Right kidney (tissue), 1 donor: ENCODE measurements around the gene STXBP3.

Source experiments
- DNase-seq: peaks from one replicate; pipeline ENCODE4 v3.0.0-alpha.2; 2016

STXBP3 gene

DNA sequence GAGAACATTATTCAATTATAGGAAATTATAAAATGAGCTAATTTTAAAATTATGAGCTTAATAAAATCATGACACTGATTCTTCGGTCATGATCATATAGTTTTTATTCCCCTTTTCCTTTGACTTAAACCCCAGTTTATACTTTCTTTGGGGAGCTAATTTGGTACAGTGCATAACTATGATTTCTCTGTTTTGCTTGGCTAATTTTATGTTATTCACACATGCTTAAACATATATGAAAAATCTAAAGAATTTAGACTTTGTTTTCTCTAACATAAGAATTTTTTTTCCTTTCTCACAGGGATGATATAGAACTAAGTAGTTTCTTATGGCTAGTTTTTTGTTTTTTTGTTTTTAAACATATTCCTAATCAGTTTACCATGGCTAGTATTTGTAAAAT, 52.5 kb downstream of the STXBP3 start:
- DNase-seq = no peak

GRCh38 chr1:108801101-108801500, 54.6 kb downstream of the STXBP3 start:
- DNase-seq = no peak

GRCh38 chr1:108803548-108803947, 57.1 kb downstream of the STXBP3 start:
- DNase-seq = no peak

- no peak for DNase-seq
Measured at GRCh38 chr1:108808438-108808837, 62.0 kb downstream of the STXBP3 start.

DNA sequence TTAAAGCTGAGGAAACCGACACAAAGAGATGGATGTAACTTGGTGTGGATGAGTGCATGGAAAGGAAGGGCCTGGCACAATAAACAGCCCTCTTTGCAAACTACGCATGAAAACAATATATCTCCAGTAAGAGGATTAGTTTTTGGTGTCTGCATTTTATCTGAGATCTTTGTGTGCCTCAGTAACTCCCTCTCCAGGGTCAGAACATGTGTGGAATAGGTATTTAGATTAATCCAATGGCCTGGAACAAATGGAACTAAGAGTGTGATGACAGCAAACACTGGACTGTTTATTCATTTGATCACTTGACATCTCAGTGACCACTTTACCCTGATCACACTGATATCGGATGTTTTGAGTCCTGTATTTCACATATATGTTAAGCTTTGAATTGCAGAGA, 65.1 kb downstream of the STXBP3 start:
- no peak for DNase-seq

DNA sequence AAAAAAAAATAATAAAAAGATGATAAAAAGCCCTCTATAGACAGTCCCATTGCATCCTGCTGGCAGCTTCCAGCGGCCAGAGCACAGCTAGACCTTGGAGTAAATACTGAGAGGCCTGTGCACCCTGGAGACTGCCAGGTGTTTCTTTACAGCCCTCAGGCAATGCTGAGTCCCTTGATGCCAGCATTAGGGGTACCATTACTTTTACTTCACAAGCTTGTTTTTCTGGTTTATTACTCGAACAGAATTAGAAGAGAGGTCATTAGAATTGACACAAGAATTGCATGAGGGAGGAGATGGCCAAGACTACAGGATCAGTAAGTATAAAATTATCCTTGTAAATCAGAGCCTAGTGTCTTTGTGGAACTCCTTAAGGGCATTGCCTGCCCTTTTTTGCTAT, 66.9 kb downstream of the STXBP3 start:
- no peak for DNase-seq

DNA sequence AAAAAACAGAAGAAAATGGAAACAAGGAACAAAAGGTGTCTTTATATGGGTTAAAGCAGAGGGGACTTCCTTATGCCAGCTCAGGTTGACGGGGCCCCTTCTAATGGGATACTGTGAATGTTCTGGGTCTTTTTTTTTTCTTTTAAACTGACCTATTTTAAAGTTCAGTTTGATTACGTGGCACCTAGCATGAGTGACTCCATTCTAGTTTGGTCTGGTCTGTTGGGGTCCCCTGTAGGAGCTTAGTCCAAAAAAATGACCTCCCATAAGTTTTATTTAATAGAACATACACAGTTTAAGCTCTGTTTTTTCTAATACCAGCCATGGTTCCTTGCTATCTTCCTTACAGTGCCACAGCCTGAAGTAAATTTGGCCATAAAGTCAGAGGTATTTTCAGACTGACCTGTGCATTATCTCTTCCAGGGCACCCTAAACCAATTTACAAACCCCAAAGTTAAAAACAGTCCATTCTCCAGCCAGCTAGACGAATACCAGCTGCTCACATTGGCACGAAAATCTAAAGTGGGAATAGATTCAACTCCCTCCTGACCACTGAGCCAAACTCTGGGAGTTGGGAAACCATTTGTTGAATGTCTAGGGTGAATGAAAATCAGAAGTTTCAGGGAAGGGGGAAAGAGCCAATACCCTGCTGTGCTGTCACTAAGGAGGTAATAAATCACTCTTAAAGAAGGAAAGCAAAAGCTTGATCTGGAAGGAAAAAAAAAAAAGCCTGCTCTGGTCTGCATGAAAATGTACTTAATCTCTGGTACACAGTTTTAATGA, 68.1 kb downstream of the STXBP3 start:
- DNase-seq = no peak

GRCh38 chr1:108815566-108815965, 69.1 kb downstream of the STXBP3 start:
- no peak for DNase-seq

DNA sequence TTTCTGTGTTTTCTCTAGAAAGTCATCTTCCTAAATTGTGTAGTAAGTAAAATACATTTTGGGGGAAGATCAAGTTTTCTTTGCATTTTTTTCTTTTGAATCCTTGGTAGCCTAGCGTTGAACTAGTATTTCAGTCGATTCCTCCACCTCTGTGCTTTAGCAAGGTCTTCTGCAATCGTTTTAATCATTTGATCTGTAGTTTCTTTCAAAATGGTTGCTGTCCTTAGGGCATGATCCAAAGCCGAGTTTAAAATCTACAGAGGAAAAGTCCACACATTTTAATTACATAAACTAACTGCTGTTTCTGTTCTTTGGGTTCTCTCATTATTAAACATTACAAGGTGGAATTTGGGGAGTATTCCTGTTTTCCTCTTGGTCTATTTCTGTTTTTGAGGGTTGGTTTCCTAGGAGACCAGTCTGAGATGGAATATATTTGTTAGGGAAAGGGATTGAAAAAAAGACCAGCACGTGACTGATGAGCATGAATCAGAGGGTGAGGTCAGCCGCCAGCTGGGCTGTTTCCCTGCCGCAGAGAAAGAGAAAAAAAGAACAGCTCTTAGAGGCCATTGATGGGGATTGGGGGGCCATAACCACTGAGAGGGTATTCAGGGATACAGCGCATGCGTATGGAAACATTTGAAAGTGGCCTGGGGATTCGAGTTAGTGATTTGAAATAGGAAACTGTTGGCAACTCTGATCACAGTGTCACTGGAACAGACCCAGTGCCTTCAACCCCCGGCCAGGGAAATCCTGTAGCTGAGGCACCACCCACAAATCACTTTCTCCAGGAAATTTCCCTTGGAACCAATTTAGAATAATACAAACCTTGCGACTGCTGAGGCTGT, 69.8 kb downstream of the STXBP3 start:
- DNase-seq = peak; percentile 63

DNA sequence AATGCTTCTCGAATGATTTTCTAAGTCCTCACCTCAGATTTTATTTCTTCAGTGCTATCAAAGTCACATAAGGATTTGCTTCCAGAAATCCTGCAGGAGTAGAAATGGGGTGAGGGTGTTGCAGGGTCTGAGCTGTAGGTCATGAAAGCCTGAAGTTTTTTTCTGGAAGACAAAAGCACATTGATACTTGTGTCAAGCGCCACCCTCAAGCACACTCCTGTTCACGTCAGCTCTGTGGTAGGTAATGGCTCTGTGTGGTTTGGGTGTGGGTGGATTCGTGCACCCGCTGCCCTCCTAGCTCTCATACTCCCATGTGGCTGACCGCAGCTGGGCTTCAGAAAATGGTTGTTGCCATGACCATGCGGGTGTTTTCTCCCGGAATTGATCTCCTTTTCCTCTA, 70.5 kb downstream of the STXBP3 start:
- DNase-seq = no peak

GRCh38 chr1:108817811-108818210, 71.3 kb downstream of the STXBP3 start:
- no peak for DNase-seq

GRCh38 chr1:108819878-108820277, 73.4 kb downstream of the STXBP3 start:
- no peak for DNase-seq

- DNase-seq = no peak
Measured at GRCh38 chr1:108823632-108824031, 77.2 kb downstream of the STXBP3 start.

DNA sequence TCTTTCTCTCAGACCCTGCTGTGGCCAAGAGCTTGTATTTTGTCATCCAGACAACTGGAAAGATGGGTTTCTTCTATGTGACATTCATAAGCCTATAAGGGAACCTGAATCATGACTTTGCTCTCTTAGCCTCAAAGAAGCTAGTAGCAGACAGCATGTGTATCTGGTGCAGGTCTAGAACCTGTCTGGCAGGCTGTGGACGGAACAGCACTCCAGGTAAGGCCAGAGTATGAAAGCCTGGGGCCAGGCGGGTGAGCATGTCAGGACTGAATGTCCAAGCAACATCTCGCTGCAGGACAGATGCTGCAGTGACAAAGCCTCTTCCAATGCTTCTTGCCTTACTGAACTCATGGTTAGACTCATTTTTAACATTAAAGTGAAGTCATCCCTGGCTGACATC, 77.6 kb downstream of the STXBP3 start:
- DNase-seq = no peak

DNA sequence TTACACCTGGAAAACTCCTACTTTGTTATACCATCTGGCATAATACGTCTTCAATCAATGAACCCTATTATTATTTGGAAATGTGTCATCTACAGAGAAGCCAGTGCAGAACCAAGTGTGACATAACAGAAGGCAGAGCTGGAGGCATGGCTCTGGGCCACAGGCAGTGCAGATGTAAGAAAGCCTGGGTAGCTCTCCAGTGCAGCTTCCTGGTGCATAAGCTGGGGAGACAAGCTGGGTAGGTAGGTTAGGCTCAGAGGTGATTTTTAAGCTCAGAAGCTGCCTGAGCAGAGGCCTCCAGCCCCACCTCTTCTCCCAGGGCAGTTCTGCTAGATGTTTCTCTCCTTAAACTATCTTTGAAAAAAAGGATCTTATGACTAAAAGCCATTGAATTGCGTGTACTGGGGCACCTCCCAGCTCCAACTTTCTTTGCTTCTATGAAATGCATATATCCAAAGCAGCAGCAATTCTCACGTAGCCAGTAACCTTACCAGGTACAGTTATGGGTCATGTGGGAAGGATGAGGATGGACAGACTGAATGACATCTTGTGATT, 79.7 kb downstream of the STXBP3 start:
- DNase-seq = no peak

DNA sequence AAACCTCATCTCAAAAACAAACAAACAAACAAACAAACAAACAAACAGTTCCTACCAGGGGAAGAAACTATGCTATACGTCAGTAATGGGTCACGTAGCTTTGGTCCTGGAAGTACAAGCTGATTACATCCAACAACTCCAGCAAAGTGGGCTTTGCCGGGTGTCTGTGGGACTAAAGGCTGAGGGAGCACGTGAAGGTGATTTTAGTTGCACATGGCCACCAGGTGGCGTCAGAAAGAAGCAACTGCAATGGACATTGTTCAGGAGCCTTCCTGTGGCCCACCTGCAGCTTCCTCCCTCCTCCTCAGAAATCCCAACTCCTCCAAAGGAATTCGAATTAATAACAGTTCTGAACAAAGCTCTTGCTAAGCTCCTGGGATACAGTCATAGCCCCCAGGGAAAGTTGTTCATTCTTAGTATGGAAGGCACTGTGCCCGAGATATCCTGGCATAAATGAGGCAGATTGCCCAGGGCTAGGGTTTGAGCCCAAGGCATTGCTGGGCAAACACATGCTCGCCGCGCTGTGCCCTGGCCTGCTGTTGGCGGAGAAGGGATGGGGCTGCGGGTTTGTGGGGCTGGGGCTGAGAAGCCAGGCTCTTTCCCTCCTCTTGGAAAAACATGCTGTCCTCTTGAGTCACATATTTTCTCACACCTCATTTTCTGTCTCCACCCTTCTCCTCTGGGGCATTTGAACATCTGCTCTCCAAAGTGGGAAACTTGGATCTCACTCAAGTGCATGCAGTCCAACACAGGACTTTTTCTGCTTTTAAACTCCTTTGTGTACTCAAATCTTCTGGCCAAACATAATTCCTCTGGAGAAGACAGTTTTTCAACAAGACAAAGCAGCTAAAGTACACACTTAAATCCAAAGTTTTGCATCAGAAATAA, 81.8 kb downstream of the STXBP3 start:
- DNase-seq = peak; percentile 45

- DNase-seq = no peak
Measured at GRCh38 chr1:108829498-108829916, 83.0 kb downstream of the STXBP3 start.

DNA sequence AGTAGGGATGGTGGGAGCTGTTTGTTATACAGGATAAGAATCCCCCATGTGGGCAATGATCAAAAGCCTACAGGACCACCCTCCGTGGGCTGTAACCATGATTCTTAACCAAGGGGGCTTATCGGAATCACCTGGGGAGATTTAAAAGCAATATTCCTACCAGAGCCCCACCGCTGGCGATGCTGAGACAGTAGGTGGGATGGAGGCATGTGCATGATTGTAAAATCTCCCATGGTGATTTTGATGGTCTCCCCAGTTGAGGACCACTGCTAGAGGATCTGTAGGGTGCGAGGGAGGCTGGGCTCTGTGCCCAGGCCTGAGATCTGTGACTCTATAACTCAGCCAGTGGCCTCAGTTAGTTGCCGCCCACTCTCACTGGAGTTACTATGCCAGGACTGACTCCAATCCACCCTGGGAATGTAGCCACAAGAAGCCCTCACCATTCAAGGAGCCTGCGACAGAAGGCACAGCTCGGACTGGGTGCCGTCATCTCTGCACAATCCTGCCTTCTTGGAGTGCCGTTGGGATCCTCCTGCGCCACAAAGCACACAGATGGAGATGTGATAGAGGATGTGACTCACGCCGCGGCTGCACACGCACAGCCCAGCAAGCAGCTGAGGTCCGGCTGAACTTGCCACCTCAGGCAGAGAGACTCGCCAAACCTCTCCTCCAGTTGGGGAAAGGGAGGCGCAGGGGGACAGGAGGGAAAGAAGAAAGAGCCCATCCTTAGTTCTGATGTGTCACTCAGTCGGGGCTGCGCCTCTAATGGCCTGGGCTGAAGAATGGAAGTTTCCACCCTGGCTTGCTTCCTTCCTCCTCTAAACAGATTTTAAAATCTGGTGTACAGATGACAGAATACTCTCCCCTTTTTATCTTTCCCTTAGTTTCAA, 83.9 kb downstream of the STXBP3 start:
- no peak for DNase-seq

DNA sequence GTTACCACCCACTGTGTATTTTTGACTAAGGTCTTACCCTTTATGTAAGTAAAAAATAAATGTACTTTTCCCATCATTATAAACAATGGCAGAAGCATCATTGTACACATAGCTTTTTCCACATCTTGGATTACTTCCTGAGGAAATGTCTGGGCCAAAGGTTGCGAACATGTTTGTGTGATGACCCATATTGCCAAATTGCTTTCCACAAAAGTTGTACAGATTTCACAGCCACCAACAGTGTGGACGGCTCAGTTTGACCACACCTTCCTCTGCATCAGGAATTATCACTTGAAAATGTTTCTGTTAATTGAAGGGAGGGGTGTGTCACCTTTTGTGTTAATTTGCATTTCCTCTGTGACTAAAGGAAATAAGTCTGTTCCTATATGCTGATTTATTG, 84.8 kb downstream of the STXBP3 start:
- no peak for DNase-seq

DNA sequence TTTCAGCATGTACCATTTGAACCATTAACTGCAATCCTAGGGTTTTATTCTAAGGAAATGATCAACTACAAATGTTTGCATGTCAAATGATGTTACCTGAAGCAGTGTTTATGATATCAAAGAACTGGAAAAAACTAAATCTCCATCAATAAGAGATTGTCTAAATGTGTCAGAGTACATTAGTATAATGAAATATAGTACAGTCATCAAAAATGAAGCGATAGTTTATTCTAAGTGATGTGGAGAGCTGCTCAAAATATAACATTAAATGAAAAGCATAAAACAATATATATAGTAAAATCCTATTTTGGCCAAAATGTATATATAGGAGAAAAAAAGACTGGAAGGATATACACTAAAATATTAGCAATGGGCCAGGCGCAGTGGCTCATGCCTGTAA, 86.5 kb downstream of the STXBP3 start:
- DNase-seq = no peak

DNA sequence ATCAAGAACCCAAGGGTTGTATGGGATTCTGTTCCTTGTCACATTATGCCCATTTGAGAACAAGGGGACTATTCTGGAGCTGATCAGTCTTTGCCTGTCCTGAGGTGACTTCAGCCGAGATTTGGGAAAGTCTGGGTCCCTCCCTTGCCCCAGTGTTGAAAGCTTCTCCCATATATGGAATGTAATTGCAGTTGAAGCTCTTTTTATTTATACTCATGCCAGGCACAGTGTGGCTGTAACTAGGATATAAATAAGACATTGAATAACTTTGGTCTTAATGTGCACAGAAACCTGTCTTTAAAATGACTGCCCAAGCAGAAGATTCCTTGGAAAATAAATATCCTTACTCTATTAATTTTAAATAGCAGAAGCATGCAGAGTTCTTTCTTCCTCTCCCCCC, 95.2 kb downstream of the STXBP3 start:
- DNase-seq = no peak
